Measurements from ENCODE around the gene CCDC170.

Gene CCDC170

DNA sequence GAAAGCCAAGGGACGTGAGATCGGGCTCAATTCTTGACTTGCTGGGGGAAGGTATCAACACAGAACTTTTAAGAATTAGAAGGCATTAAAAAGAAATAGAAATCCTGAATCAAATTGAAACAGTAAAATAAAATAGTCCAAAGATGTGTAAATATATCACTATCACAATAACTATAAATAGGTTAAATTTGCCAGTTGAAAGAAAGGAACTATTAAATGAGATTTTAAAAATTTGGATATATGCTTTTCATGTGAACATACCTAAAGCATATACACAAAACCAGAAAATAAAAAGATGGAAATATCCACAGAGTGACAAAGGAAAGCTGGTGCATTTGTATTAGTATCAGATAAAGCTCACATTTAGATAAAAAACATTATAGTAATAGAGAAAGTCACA, 161.3 kb downstream of the CCDC170 start:
- no peak for DNase-seq (ENCODE audit: low read depth)
- TF ChIP-seq, protein P1, sequence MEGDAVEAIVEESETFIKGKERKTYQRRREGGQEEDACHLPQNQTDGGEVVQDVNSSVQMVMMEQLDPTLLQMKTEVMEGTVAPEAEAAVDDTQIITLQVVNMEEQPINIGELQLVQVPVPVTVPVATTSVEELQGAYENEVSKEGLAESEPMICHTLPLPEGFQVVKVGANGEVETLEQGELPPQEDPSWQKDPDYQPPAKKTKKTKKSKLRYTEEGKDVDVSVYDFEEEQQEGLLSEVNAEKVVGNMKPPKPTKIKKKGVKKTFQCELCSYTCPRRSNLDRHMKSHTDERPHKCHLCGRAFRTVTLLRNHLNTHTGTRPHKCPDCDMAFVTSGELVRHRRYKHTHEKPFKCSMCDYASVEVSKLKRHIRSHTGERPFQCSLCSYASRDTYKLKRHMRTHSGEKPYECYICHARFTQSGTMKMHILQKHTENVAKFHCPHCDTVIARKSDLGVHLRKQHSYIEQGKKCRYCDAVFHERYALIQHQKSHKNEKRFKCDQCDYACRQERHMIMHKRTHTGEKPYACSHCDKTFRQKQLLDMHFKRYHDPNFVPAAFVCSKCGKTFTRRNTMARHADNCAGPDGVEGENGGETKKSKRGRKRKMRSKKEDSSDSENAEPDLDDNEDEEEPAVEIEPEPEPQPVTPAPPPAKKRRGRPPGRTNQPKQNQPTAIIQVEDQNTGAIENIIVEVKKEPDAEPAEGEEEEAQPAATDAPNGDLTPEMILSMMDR (IDR thresholded peaks at IDR 0.05; ENCODE audit: insufficient read depth, low read depth, low read length, missing control alignments): no peak
- H3K4me3 ChIP-seq (ENCODE audit: low read length): no peak overlapping the region

DNA sequence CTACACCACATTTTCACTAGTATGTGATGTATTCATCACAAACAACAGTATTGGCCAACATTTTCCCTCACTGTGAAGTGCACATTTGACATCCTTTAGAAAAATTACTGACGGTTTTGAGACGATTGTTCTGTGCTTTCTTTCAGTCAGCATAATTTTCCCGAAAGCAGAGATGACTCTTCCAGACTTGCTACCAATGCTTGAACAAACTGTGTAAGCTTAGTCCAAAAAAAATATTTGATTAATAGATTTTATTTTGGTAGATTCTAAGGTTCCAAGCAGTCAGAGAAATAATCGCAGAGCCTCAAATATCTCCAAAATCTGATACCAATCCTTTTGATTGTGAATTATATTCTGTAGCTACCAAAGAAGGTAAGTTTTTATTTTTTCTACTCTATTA, 162.6 kb downstream of the CCDC170 start:
- TF ChIP-seq, protein P1 (IDR thresholded peaks at IDR 0.05; ENCODE audit: insufficient read depth, low read depth, low read length, missing control alignments): no peak
- DNase-seq (ENCODE audit: low read depth): no peak
- H3K4me3 ChIP-seq (ENCODE audit: low read length): no peak overlapping the region

DNA sequence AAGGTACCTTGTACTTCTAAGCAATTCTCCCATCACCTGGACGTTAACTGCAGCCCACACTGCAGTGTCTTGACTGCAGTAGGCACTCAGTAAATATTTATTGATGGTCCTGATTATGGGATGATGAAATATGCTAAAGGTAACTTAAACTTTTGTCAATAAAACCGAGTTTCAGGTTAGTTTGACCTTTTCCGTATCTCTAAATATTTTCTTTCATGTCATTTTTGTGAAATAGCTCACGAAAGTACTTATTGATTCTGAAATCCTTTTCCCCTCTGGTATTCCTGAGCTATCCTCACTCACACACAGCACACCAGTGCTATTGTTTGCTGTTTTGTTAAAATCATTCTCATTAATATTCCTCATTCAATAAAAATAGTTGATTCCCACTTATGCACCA, 164.3 kb downstream of the CCDC170 start:
- H3K4me3 ChIP-seq (ENCODE audit: low read length): no peak overlapping the region
- DNase-seq (ENCODE audit: low read depth): no peak
- TF ChIP-seq, protein P1 (IDR thresholded peaks at IDR 0.05; ENCODE audit: insufficient read depth, low read depth, low read length, missing control alignments): no peak

DNA sequence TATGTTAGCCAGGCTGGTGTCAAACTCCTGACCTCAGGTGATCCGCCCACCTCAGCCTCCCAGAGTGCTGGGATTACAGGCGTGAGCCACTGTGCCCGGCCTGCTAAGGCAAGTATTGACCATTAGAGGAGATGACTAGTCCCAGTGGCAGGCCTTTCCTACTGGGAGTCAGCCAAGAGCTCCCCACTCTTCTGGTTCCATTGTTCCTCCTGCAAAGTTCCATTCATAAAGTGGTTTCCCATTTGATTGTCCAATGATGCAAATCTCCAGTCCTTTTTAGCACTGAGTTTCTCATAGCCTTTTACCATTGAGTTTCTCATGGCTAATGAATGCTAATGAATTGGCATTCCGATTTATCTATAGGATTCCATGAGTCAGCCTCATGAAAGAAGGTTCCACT, 165.4 kb downstream of the CCDC170 start:
- no peak overlapping the region for H3K4me3 ChIP-seq (ENCODE audit: low read length)
- no peak for DNase-seq (ENCODE audit: low read depth)
- TF ChIP-seq, protein P1 (IDR thresholded peaks at IDR 0.05; ENCODE audit: insufficient read depth, low read depth, low read length, missing control alignments): no peak

DNA sequence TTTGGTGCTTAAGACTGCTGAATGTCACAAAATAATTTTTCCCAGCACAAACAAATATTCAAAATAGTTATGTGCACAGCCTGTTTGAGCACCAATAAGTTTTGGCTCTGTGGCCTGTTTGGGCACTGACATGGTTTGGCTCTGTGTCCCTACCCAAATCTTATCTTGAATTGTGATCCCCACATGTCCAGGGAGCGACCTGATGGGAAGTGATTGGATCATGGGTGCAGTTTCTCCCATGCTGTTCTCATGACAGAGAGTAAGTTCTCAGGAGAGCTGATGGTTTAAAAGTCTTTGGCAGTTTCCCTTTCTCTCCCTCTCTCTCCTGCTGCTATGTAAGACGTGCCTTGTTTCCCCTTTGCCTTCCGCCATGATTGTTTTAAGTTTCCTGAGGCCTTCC, 167.7 kb downstream of the CCDC170 start:
- TF ChIP-seq, protein P1 (IDR thresholded peaks at IDR 0.05; ENCODE audit: insufficient read depth, low read depth, low read length, missing control alignments): no peak
- no peak for DNase-seq (ENCODE audit: low read depth)

DNA sequence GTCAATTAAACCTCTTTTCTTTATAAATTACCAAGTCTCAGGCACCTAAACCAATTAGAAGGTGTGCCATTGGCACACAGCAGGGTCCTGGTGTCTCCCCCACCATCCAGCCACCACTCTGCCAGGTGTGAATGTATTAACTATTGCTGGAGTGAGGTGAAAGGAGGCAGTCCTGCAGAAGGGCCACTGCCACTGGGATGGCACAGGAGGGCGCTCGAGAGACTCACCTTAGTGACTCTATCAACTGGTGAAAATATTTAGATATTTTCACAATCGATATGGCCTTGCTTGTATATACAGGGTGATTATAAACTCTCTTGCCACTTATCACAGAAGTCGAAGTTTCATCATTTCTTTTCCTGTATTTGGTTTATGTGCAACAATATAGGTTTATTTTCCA, 168.1 kb downstream of the CCDC170 start:
- TF ChIP-seq, protein P1 (IDR thresholded peaks at IDR 0.05; ENCODE audit: insufficient read depth, low read depth, low read length, missing control alignments): no peak
- no peak overlapping the region for H3K4me3 ChIP-seq (ENCODE audit: low read length)
- DNase-seq (ENCODE audit: low read depth): no peak

More for the DNA sequence above, 167.7 kb downstream of the CCDC170 start:
- H3K4me3 ChIP-seq (ENCODE audit: low read length): no peak overlapping the region

DNA sequence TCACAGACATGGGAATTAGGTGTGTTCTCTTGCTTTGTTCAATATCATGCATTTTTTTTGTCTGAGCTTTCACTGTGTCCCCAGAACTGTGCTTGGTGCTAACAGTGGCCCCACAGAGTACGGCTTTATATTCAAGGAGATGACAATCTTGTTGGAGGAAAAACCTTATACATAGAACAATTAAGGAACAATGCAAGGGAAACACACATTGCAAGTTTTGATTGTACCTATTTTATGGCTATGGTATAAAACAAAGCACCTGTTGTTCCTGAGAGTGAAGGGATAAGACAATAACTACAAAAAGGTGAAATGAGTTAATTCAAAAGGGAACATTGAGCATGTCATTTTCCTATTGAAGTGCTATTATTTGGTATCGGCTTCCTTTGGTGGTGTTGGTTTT, 169.7 kb downstream of the CCDC170 start:
- H3K4me3 ChIP-seq (ENCODE audit: low read length): no peak overlapping the region
- TF ChIP-seq, protein P1 (IDR thresholded peaks at IDR 0.05; ENCODE audit: insufficient read depth, low read depth, low read length, missing control alignments): no peak
- DNase-seq (ENCODE audit: low read depth): no peak

All from epithelial cell of esophagus (primary cell).